Left lung (tissue), 10 donors: ENCODE measurements around the gene STK25. TPM values are rescaled to one million over a fixed set of nuclear protein-coding genes. Genes with fewer than 3 reads are reported as not detected.

ENCODE experiments used
- ATAC-seq: fragments of 200-7000 bp; cut with Tn5 transposase; one replicate; pipeline ENCODE4 v1.9.1; 2020; ENCODE audit warnings: moderate library complexity
- DNase-seq, 4 donors: peaks; one replicate each; pipeline ENCODE4 v3.0.0-alpha.2; 2013 to 2020
- H3K27ac ChIP-seq, 2 donors: fragments of 200-600 bp; sonication (generic) in 1 of 2; one replicate each; pipeline versions ENCODE4 v1.5.0 to v1.8.0; 2020 to 2021
- H3K27me3 ChIP-seq, 2 donors: fragments of 200-600 bp; sonication (generic) in 1 of 2; one replicate each; pipeline versions ENCODE4 v1.5.0 to v1.8.0; 2020 to 2021
- H3K36me3 ChIP-seq, 2 donors: fragments of 200-600 bp; sonication (generic) in 1 of 2; one replicate each; pipeline versions ENCODE4 v1.5.0 to v1.8.0; 2020 to 2021
- H3K4me1 ChIP-seq, 2 donors: fragments of 200-600 bp; one replicate each; pipeline ENCODE4 v1.8.0; 2021
- H3K4me3 ChIP-seq, 2 donors: fragments of 200-600 bp; sonication (generic) in 1 of 2; one replicate each; pipeline versions ENCODE4 v1.5.0 to v1.8.0; 2020 to 2021; ENCODE audit warnings: mild to moderate bottlenecking in 1 of 2
- H3K9me3 ChIP-seq, 2 donors: fragments of 200-600 bp; sonication (generic) in 1 of 2; one replicate each; pipeline versions ENCODE4 v1.5.0 to v1.8.0; 2020 to 2021
- intact Hi-C, 2 donors: fragments of 100-400 bp; cut with DNase I; formaldehyde crosslinking; loops; one replicate each; pipeline versions ENCODE4 v1.11.2 to v1.14.2; 2022
- polyA plus RNA-seq, 6 donors: library from polyadenylated mRNA; unstranded; fragments of 120-200 nt; gene quantifications; one replicate each; pipeline ENCODE4 v1.2.1, GENCODE V29; 2013; ENCODE audit not compliant: insufficient read length in 6 of 6
- total RNA-seq, 2 donors: library from RNA; stranded (reverse); fragmentation: NEBNext Ultra II Directional; extraction: Animal tissue kit (Norgen Biotek cat#: 25700); gene quantifications; one replicate each; pipeline ENCODE4 v1.2.1, GENCODE V29; 2021
- TF ChIP-seq, protein P1 (sequence below), 2 donors: fragments of 200-600 bp; sonication (generic) in 1 of 2; IDR thresholded peaks; one replicate each; pipeline versions ENCODE4 v1.5.0 to v1.8.0; 2021; ENCODE audit warnings: antibody characterized with exemption in 2 of 2
- donor health status: DM: no; HTN: yes; CAD: no.
- donor health status: DM: no; HTN: no; CAD: no.

Gene STK25
- total and polyA plus RNA-seq, 8 donors: 125 to 237 (median 193) TPM

DNA sequence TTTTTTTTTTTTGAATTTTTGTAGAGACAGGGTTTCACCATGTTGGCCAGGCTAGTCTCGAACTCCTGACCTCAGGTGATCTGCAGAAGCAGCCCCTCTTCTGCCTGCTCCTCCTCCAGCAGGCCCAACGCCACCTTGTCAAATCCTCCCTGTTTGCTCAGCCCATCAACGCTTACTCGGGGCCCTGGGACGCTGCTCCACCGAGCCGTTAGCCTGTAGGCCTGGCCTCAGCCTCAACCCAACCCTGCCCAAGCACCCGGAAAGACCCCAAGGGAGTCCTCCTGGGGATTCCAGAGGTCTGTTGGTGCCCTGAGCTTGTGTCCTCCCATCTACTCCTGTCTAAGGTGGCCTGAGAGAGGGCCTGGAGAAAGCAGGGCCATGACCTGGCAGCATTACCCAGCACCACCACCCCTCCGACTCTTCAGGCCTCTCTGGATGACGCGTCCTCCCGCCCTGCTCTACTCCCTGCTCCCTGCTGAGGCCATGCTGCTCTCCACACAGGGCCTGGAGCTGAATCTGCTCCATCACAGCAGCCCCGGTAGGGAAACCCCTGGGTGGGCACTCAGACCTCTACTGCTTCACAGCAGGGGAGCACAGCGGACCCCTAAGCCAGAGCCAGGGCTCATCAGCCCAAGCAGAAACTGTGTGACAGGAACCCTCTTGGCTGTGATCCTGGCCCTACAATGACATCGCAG is 3.2 kb downstream of the STK25 start:
- TF ChIP-seq, protein P1, sequence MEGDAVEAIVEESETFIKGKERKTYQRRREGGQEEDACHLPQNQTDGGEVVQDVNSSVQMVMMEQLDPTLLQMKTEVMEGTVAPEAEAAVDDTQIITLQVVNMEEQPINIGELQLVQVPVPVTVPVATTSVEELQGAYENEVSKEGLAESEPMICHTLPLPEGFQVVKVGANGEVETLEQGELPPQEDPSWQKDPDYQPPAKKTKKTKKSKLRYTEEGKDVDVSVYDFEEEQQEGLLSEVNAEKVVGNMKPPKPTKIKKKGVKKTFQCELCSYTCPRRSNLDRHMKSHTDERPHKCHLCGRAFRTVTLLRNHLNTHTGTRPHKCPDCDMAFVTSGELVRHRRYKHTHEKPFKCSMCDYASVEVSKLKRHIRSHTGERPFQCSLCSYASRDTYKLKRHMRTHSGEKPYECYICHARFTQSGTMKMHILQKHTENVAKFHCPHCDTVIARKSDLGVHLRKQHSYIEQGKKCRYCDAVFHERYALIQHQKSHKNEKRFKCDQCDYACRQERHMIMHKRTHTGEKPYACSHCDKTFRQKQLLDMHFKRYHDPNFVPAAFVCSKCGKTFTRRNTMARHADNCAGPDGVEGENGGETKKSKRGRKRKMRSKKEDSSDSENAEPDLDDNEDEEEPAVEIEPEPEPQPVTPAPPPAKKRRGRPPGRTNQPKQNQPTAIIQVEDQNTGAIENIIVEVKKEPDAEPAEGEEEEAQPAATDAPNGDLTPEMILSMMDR (IDR thresholded peaks at IDR 0.05): no peak
- H3K9me3 ChIP-seq: no peaks in the 10 kb centered on the region
- intact Hi-C loops: no loop called here
- peaks cover 16 to 30% of the 10 kb centered on the region in 2 donors for H3K4me1 ChIP-seq
- H3K4me3 ChIP-seq: no peak overlapping the region
- H3K36me3 ChIP-seq: peaks cover 0 to 19% of the 10 kb centered on the region in 2 donors
- ATAC-seq: no peak
- peaks cover 0 to 8% of the 10 kb centered on the region in 2 donors for H3K27me3 ChIP-seq
- no peak for DNase-seq
- no peak overlapping the region for H3K27ac ChIP-seq

DNA sequence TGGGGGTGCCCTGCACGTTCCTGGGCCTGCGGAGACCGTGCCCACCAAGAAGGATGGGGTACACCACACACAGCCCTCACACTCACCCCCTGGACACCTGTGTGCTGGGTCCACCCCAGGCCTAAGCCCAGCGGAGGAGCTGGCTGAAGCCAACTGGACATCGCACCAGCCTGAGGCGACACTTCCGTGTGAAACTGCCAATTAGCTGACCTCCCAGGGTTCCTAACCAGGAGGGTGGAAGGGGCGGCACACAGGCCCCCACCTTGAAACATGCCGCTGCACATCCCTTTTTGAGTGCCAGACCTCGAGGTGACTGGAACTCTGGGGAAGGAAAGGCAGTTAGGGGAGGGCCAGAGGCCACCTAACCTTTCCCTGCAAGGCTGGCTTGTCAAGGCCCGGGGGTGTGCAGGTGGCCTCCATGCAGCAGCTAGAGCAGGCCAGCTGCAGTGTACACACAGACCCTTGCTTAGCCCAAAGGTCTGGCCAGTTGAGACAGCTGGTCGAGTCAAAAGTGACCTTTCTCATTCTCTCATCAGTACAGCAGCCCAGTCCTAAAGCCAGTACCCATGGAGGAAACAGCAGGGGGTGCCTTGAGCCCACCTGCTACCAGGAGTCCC is 4.5 kb downstream of the STK25 start:
- DNase-seq: no peak
- TF ChIP-seq, protein P1 (IDR thresholded peaks at IDR 0.05): no peak
- Histone ChIP-seq H3K27ac (no peak overlapping the region), H3K4me1 (peaks cover 9 to 21% of the 10 kb centered on the region in 2 donors), H3K9me3 (no peaks in the 10 kb centered on the region), H3K27me3 (peaks cover 0 to 8% of the 10 kb centered on the region in 2 donors), H3K4me3 (no peak overlapping the region), H3K36me3 (peaks cover 0 to 32% of the 10 kb centered on the region in 2 donors)
- intact Hi-C loops: no loop called here
- no peak for ATAC-seq

DNA sequence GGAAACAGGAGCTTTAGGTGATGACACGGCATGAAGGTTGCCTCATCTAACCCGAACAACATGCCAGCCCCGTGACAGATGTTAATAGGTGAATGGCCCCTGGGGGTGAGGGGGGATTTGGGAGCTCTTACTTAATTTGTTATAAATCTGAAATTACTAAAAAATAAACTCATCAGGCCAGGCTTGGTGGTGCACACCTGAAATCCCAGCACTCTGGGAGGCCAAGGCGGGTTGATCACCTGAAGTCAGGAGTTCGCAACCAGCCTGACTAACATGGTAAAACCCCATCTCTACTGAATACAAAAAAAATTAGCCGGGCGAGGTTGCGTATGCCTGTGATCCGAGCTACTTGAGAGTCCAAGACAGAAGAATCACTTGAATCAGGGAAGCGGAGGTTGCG is 6.1 kb downstream of the STK25 start:
- intact Hi-C loops: no loop called here

DNA sequence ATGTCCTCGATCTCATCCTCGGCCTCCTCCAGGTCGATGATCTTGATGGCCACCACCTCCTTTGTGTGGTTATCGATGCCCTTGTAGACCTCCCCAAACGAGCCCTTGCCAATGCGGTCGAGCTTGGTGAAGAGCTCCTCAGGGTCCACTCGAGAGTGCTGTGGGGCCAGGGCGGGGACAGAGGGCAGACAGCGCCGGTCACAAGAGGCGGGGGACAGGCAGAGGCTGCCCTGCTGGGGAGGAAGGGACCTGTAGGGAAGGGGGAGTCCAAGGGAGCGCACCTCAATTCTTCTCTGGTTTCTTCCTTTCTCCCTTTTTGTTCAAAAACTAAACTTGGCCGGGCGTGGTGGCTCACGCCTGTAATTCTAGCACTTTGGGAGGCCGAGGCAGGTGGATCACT is 6.8 kb downstream of the STK25 start:
- DNase-seq: no peak
- no peak for ATAC-seq
- TF ChIP-seq, protein P1 (IDR thresholded peaks at IDR 0.05): no peak
- no peaks in the 10 kb centered on the region for H3K27me3 ChIP-seq
- intact Hi-C loops: no loop called here
- no peak overlapping the region for H3K27ac ChIP-seq
- H3K9me3 ChIP-seq: no peaks in the 10 kb centered on the region
- H3K4me1 ChIP-seq: peaks cover 2 to 7% of the 10 kb centered on the region in 2 donors
- peaks cover 0 to 55% of the 10 kb centered on the region in 2 donors for H3K36me3 ChIP-seq
- no peak overlapping the region for H3K4me3 ChIP-seq

More for the DNA sequence above, 6.1 kb downstream of the STK25 start:
- no peak overlapping the region for H3K27ac ChIP-seq
- H3K27me3 ChIP-seq: no peaks in the 10 kb centered on the region
- H3K4me1 ChIP-seq: peaks cover 9 to 14% of the 10 kb centered on the region in 2 donors
- no peak overlapping the region for H3K4me3 ChIP-seq
- DNase-seq: no peak
- no peaks in the 10 kb centered on the region for H3K9me3 ChIP-seq
- no peak for ATAC-seq
- TF ChIP-seq, protein P1 (IDR thresholded peaks at IDR 0.05): no peak
- H3K36me3 ChIP-seq: peaks cover 0 to 47% of the 10 kb centered on the region in 2 donors

DNA sequence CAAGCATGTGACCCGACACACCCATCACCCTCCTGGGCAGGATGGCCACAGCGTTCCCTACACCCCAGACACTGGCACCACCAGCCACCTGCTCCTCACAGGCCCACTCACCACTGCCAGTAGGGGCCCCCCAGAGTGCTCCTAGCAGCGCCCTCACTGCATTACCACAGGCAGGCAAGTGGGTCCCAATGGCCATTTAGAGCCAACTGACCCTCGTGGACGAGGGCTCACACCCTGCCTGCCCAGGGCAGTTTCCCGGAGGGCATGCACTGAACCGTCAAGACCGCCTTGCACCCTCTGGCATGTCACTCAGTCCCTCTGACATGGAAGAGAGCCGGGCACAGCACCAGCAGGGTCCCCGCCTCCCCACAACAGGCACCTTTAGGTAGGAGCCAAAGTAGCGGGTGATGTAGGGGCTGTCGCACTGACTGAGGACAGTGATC is 7.3 kb downstream of the STK25 start:
- ATAC-seq: no peak
- Histone ChIP-seq H3K27ac (no peak overlapping the region), H3K36me3 (peaks cover 0 to 59% of the 10 kb centered on the region in 2 donors), H3K4me1 (peaks cover 2 to 3% of the 10 kb centered on the region in 2 donors), H3K27me3 (no peaks in the 10 kb centered on the region), H3K4me3 (no peak overlapping the region), H3K9me3 (no peaks in the 10 kb centered on the region)
- DNase-seq: no peak
- intact Hi-C loops: no loop called here
- TF ChIP-seq, protein P1 (IDR thresholded peaks at IDR 0.05): no peak
